K562 (cell line): ENCODE data around the gene ZFYVE19. TPM values are rescaled to one million over a fixed set of nuclear protein-coding genes. Genes with fewer than 3 reads are reported as not detected.

ENCODE experiments used
- ATAC-seq: fragments of 200-7000 bp; cut with Tn5 transposase; 3 replicates; pipeline ENCODE4 v1.9.1; 2020; ENCODE audit warnings: moderate library complexity
- BruUV-seq: library from RNA; stranded (reverse); fragments of 400-500 nt; replicated peaks from 2 replicates; lab custom pipeline; 2021; lab: Mats Ljungman, UMichigan
- CTCF ChIA-PET: fragments of 300-600 bp; formaldehyde crosslinking; extraction: SDS; loops from one replicate; lab custom pipeline; 2021; ENCODE audit warnings: low intra/inter-chr PET ratio; lab: Yijun Ruan, JAX
- POLR2A ChIA-PET: fragments of 300-600, 350-650 bp; sonication (Branson Sonifier 250); formaldehyde crosslinking; extraction: SDS; loops from one replicate; lab custom pipeline; 2021; ENCODE audit warnings: antibody characterized with exemption, inconsistent platforms; lab: Yijun Ruan, JAX
- DNase-seq, 4 experiments: peaks; one replicate each; pipeline versions ENCODE4 v3.0.0 to v3.0.0-alpha.2; 2011 to 2018; ENCODE audit warnings: low spot score in 3 of 4, mixed read lengths in 3 of 4; ENCODE audit errors: extremely low read depth in 1 of 4
- FAIRE-seq: peaks from 2 replicates; lab custom pipeline; 2011; peaks lifted over from hg19 to GRCh38; lab: Jason Lieb, UNC
- H2AFZ ChIP-seq: 2 replicates; pipeline ENCODE4 v1.6.0; 2011; ENCODE audit warnings: low read depth, low read length, control low read depth, inconsistent platforms
- H3K27ac ChIP-seq: fragments of 200-600 bp; 3 replicates; pipeline ENCODE4 v1.8.0; 2011; ENCODE audit warnings: low read depth, mild to moderate bottlenecking, control low read depth, inconsistent platforms, low read length, moderate library complexity, mixed read lengths; ENCODE audit errors: extremely low read depth
- H3K27me3 ChIP-seq, 2 experiments: fragments of 300-600 bp in 1 of 2; 2 replicates in 1 of 2; 3 replicates in 1 of 2; pipeline versions ENCODE4 v1.6.0 to v1.8.0; 2011; ENCODE audit warnings: inconsistent platforms in 2 of 2, low read length in 2 of 2, mild to moderate bottlenecking in 1 of 2, mixed read lengths in 1 of 2, moderate library complexity in 1 of 2; ENCODE audit not compliant: control insufficient read depth in 2 of 2, insufficient read depth in 2 of 2
- H3K36me3 ChIP-seq: fragments of 300-600 bp; 3 replicates; pipeline ENCODE4 v1.8.0; 2011; ENCODE audit warnings: mild to moderate bottlenecking, low read length, inconsistent platforms; ENCODE audit not compliant: control insufficient read depth, insufficient read depth
- H3K4me1 ChIP-seq, 2 experiments: fragments of 200-600 bp in 1 of 2; replicated peaks in 1 of 2; 2 replicates in 1 of 2; 3 replicates in 1 of 2; pipeline versions ENCODE4 v1.5.1 to v1.8.0; 2011; ENCODE audit warnings: inconsistent platforms in 2 of 2, low read length in 2 of 2, mild to moderate bottlenecking in 1 of 2, mixed read lengths in 1 of 2, moderate library complexity in 1 of 2; ENCODE audit not compliant: control insufficient read depth in 2 of 2, insufficient read depth in 2 of 2
- H3K4me2 ChIP-seq: 2 replicates; pipeline ENCODE4 v1.6.1; 2011; ENCODE audit warnings: low read length, control low read depth, inconsistent platforms, mixed read lengths; ENCODE audit not compliant: insufficient read depth
- H3K4me3 ChIP-seq: fragments of 200-600 bp; sonication (generic), shearing (Covaris generic); 2 replicates; pipeline ENCODE4 v1.5.1; 2016; ENCODE audit warnings: control low read depth, inconsistent platforms
- H3K79me2 ChIP-seq: fragments of 200-600 bp; 3 replicates; pipeline ENCODE4 v1.8.0; 2011; ENCODE audit warnings: low read length, inconsistent platforms; ENCODE audit not compliant: control insufficient read depth, insufficient read depth
- H3K9ac ChIP-seq, 2 experiments: 2 replicates each; pipeline versions ENCODE4 v1.6.0 to v1.6.1; 2011; ENCODE audit warnings: low read depth in 2 of 2, low read length in 2 of 2, control low read depth in 1 of 2, inconsistent platforms in 1 of 2, mild to moderate bottlenecking in 1 of 2, mixed read lengths in 1 of 2; ENCODE audit not compliant: insufficient read depth in 1 of 2
- H3K9me1 ChIP-seq: one replicate; pipeline ENCODE4 v1.6.0; 2011; ENCODE audit warnings: inconsistent platforms, mild to moderate bottlenecking, low read length, moderate library complexity; ENCODE audit not compliant: control insufficient read depth, insufficient read depth
- H3K9me3 ChIP-seq: replicated peaks from 2 replicates; pipeline ENCODE4 v1.5.1; 2011; ENCODE audit warnings: low read depth, low read length, inconsistent platforms; ENCODE audit not compliant: control insufficient read depth, insufficient read depth
- H4K20me1 ChIP-seq: replicated peaks from 2 replicates; pipeline ENCODE4 v1.6.1; 2011; ENCODE audit warnings: low read length, inconsistent platforms, mixed read lengths; ENCODE audit not compliant: control insufficient read depth, insufficient read depth
- CLOCK ChIP-seq: fragments of 250-450 bp; sonication (Bioruptor Pico); IDR thresholded peaks from 2 replicates; pipeline ENCODE4 v1.4.0; 2020; ENCODE audit warnings: mild to moderate bottlenecking, moderate library complexity, borderline replicate concordance
- CXXC5 ChIP-seq: fragments of 250-450 bp; sonication (Bioruptor Pico); IDR thresholded peaks from 2 replicates; pipeline ENCODE4 v1.8.0; 2022; ENCODE audit warnings: inconsistent platforms, mild to moderate bottlenecking, moderate library complexity
- ELF4 ChIP-seq: fragments of 450-650 bp; formaldehyde crosslinking; IDR thresholded peaks from 2 replicates; pipeline ENCODE4 v1.4.0; 2022; ENCODE audit warnings: missing genetic modification characterization
- FOXJ2 ChIP-seq: fragments of 200-800 bp; sonication (Bioruptor generic); IDR thresholded peaks from 2 replicates; pipeline ENCODE4 v1.6.1; 2016; ENCODE audit warnings: missing genetic modification characterization, missing compliant biosample characterization
- JUN ChIP-seq, 2 experiments: sonication (generic) in 1 of 2; formaldehyde crosslinking in 1 of 2; IDR thresholded peaks; 2 replicates each; pipeline versions ENCODE4 v1.6.1 to v1.8.0; 2012 to 2022; ENCODE audit warnings: borderline replicate concordance in 2 of 2, mild to moderate bottlenecking in 2 of 2, improper control_type of control experiment in 1 of 2, low read depth in 1 of 2, low read length in 1 of 2, missing genetic modification reagents in 1 of 2
- MED1 ChIP-seq: sonication (generic); formaldehyde crosslinking; IDR thresholded peaks from 2 replicates; pipeline ENCODE4 v1.8.1; 2023; ENCODE audit warnings: missing genetic modification reagents, borderline replicate concordance
- PHTF2 ChIP-seq: fragments of 250-450 bp; sonication (Bioruptor Pico); IDR thresholded peaks from 2 replicates; pipeline ENCODE4 v1.5.0; 2021; ENCODE audit warnings: mild to moderate bottlenecking
- POLR2G ChIP-seq: fragments of 200-400 bp; formaldehyde crosslinking; IDR thresholded peaks from 2 replicates; pipeline ENCODE4 v1.6.1; 2017; ENCODE audit warnings: low read depth, mild to moderate bottlenecking, antibody characterized with exemption, low read length, moderate library complexity
- RNF219 ChIP-seq: fragments of 250-450 bp; sonication (Bioruptor Pico); IDR thresholded peaks from 2 replicates; pipeline ENCODE4 v1.5.0; 2022; ENCODE audit warnings: mild to moderate bottlenecking
- SNAPC5 ChIP-seq: fragments of 250-450 bp; sonication (Bioruptor Pico); IDR thresholded peaks from 2 replicates; pipeline ENCODE4 v1.8.0; 2021; ENCODE audit warnings: moderate library complexity, mild to moderate bottlenecking, inconsistent platforms
- ZC3H8 ChIP-seq: fragments of 450-650 bp; IDR thresholded peaks from 2 replicates; pipeline ENCODE4 v1.6.1; 2017
- WGBS: fragments of 100-300 bp; shearing (Covaris generic); methylation state at CpG from one replicate; pipeline ENCODE4 v1.1.6; 2016; ENCODE audit warnings: low coverage, mixed read lengths; ENCODE audit not compliant: insufficient coverage; ENCODE audit errors: missing lambda C conversion rate; 5-methylcytosine and 5-hydroxymethylcytosine counted together
- in situ Hi-C: fragments of 300-500 bp; cut with MboI; formaldehyde crosslinking; loops from 4 replicates; pipeline ENCODE4 v1.15.0; 2018; ENCODE audit warnings: inconsistent platforms, mixed read lengths
- intact Hi-C: fragments of 100-400 bp; cut with micrococcal nuclease; formaldehyde crosslinking; loops from 2 replicates; pipeline ENCODE4 v1.14.2; 2022
- polyA plus RNA-seq, 8 experiments: library from polyadenylated mRNA; depleted of rRNA in 4 of 8; stranded (reverse) in 5 of 8; unstranded in 3 of 8; fragments of >200 nt; fragmentation: Nextera tagmentation in 2 of 8; fragmentation: Illumina TruSeq in 1 of 8; extraction: Ambion mirVana in 2 of 8; extraction: Trizol in 1 of 8; gene quantifications; 2 replicates each; pipeline versions ENCODE4 v1.2.1 to v1.2.3, GENCODE V29; 2011 to 2014; ENCODE audit warnings: inconsistent platforms in 1 of 8, missing spikeins in 1 of 8
- total RNA-seq, 7 experiments: library from RNA; depleted of rRNA in 6 of 7; stranded (reverse); fragments of >200 nt in 6 of 7; fragmentation: Illumina TruSeq in 2 of 7; extraction: Trizol in 2 of 7; gene quantifications; 2 replicates each; pipeline versions ENCODE4 v1.2.1 to v1.2.3, GENCODE V29; 2011 to 2021; ENCODE audit warnings: low replicate concordance in 1 of 7
- TF ChIP-seq, protein P1 (sequence below): fragments of 250-450 bp; sonication (Bioruptor Pico); IDR thresholded peaks from 2 replicates; pipeline ENCODE4 v1.5.0; 2020; ENCODE audit warnings: mild to moderate bottlenecking, borderline replicate concordance

ZFYVE19 gene
- total and polyA plus RNA-seq, 9 of the 15 experiments (the other 6 are each of a cell fraction or from before 2014, with no cell fraction given) = 1.5 to 36.8 (median 19.9) TPM

DNA sequence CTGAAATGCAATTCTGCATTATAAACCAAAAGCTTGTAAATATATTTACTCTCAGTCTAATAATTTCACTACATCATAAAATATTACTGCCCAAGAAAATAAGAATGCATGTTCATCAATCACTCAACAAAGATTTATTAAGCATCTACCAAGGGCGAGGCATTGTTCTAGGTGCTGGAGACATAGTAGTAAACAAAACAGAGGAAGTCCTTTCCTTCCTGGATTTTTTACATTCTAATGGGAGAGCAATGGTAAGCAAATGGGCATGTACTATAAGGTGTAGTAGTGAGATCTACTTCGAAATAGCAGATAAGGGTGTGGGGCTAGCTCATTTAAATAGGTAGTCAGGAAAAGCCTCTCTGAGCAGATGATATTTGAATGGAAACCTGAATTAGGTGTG is 10.8 kb upstream of the ZFYVE19 start:
- intact Hi-C loops (no loop called here), in situ Hi-C loops (no loop called here)
- Histone ChIP-seq H3K27me3 (no peaks in the 10 kb centered on the region), H3K4me1 (peaks cover 0 to 6% of the 10 kb centered on the region in 2 experiments; a peak in 3 of 5 replicates), H2AFZ (no peak overlapping the region), H3K27ac (no peak overlapping the region), H3K36me3 (peaks cover 16% of the 10 kb centered on the region; the same call in 2 of the 3 replicates), H3K9ac (no peak overlapping the region), H4K20me1 (no peaks in the 10 kb centered on the region), H3K9me1 (no peaks in the 10 kb centered on the region), H3K9me3 (no peaks in the 10 kb centered on the region), H3K79me2 (peaks cover 9% of the 10 kb centered on the region), H3K4me3 (no peak overlapping the region), H3K4me2 (no peak overlapping the region)
- BruUV-seq = no TSS peak
- ChIA-PET CTCF (no interaction called here), POLR2A (interaction anchor here (1.1 to 1.3 kb wide), 2 partner anchors 10 to 11 kb away, joined by 3 to 5 read pairs; no protein-coding TSS in a partner anchor)
- TF ChIP-seq CLOCK (CRISPR knock-in tag) (no peak), FOXJ2 (tag) (no peak), CXXC5 (CRISPR knock-in tag) (no peak), POLR2G (no peak), JUN (IDR thresholded peaks at IDR 0.05; ENCODE audit: borderline replicate concordance, low read depth, low read length) (no peak), JUN (CRISPR knock-in tag; IDR thresholded peaks at IDR 0.05; ENCODE audit: borderline replicate concordance) (no peak), MED1 (no peak), PHTF2 (no peak), RNF219 (no peak), SNAPC5 (CRISPR knock-in tag) (no peak), ELF4 (CRISPR knock-in tag) (no peak), ZC3H8 (no peak)
- TF ChIP-seq, protein P1, sequence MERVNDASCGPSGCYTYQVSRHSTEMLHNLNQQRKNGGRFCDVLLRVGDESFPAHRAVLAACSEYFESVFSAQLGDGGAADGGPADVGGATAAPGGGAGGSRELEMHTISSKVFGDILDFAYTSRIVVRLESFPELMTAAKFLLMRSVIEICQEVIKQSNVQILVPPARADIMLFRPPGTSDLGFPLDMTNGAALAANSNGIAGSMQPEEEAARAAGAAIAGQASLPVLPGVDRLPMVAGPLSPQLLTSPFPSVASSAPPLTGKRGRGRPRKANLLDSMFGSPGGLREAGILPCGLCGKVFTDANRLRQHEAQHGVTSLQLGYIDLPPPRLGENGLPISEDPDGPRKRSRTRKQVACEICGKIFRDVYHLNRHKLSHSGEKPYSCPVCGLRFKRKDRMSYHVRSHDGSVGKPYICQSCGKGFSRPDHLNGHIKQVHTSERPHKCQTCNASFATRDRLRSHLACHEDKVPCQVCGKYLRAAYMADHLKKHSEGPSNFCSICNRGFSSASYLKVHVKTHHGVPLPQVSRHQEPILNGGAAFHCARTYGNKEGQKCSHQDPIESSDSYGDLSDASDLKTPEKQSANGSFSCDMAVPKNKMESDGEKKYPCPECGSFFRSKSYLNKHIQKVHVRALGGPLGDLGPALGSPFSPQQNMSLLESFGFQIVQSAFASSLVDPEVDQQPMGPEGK (CRISPR knock-in tag) = no peak
- FAIRE-seq (no peak), ATAC-seq (no peak), DNase-seq (no peak)
- WGBS = 60% methylated on average over 2 of the region's 2 CpGs
